Measurements from ENCODE around the gene HHLA2.

- TF ChIP-seq CTCF (IDR thresholded peaks at IDR 0.05) (no peak), EP300 (IDR thresholded peaks at IDR 0.05) (no peak)
Observed at GRCh38 chr3:108280476-108280875, 15.9 kb upstream of the HHLA2 start.

Measured in sigmoid colon (tissue), 4 donors.